Globus pallidus (tissue), 1 donor: Measurements from ENCODE around the gene KLHL17.
"Not testable (repeated sequence)": the region's sequence is repeated elsewhere in the genome, so short reads cannot be mapped to it uniquely, and the experiment has no call there.

Experiments
- DNase-seq: peaks from one replicate; pipeline ENCODE4 v3.0.0-alpha.2; 2015; ENCODE audit warnings: low spot score

The KLHL17 gene

DNA sequence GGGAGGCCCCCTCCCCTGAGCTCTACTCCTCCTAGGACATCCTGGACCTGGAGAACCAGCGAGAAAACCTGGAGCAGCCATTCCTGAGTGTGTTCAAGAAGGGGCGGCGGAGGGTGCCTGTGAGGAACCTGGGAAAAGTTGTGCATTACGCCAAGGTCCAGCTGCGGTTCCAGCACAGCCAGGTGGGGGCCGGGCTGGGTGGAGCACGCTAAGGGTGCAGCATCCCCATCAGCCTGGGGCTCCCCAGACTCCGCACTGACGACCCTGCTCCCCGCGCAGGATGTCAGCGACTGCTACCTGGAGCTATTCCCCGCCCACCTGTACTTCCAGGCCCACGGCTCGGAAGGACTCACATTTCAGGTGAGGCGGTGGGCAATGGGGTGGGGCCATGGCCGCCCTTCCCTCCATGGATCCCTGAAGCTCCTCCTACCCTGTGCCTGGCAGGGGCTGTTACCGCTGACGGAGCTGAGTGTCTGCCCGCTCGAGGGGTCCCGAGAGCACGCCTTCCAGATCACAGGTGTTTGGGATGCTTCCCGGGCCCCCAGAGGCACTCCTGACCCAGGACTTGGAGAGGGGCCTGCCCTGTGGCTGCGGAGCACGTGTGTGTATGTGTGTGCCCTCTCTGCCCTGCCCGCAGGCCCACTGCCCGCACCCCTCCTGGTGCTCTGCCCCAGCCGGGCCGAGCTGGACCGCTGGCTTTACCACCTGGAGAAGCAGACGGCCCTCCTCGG is 10.0 kb downstream of the KLHL17 start:
- DNase-seq = no peak

GRCh38 chr1:970973-971730 is 10.8 kb downstream of the KLHL17 start:
- DNase-seq = no peak

- DNase-seq = no peak
These were observed 11.5 kb downstream of the KLHL17 start for GRCh38 chr1:971751-972506.

- DNase-seq = no peak
These were observed 12.5 kb downstream of the KLHL17 start for GRCh38 chr1:972726-973458.

GRCh38 chr1:973459-974292 is 13.3 kb downstream of the KLHL17 start:
- DNase-seq = no peak

DNA sequence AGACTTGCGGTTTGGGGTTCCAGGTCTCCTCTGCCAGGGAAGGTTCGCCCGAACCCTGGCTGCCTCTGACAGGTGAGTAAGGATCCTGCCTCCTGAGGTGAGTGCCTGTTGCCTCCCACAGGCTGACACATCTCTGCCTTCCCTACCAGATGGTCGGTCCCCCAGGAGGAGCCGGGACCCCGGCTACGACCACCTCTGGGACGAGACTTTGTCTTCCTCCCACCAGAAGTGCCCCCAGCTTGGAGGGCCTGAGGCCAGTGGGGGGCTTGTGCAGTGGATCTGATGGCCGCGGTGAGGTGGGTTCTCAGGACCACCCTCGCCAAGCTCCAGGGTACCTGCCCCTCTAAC is 13.9 kb downstream of the KLHL17 start:
- DNase-seq = no peak

DNA sequence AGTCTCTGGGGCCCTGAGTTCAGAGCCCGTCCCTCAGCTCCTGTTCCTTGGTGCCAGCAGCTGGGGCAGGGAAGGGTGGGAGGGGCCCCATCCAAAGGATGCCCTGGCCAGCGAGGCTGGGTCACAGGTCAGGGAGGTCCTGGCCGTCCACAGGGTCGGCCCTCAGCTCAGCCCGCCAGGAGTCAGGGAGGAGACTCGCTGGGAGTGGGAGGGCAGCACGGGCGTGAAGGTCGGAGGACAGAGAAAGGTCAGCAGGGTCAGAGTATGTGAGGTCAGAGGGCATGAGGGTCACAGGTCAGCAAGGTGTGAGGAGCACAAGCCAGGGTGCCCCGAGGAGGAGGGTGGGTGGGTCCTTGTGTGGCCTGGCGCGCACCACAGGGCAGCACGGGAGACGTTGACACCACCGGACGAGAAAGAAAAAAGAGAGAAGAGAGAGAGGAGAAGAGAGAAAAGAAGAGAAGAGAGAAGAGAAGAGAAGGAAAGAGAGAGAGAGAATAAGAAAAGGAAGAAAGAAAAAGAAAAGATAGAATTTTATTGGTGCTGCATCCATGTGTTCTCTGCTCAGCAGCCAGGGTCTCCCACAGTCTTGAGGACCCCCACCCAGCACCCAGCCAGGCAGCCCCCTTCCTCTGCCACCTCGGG is 14.4 kb downstream of the KLHL17 start:
- no peak for DNase-seq

GRCh38 chr1:975365-975764 is 15.0 kb downstream of the KLHL17 start:
- DNase-seq = no peak

- no peak for DNase-seq
These were observed 15.7 kb downstream of the KLHL17 start for GRCh38 chr1:975896-976683.

DNA sequence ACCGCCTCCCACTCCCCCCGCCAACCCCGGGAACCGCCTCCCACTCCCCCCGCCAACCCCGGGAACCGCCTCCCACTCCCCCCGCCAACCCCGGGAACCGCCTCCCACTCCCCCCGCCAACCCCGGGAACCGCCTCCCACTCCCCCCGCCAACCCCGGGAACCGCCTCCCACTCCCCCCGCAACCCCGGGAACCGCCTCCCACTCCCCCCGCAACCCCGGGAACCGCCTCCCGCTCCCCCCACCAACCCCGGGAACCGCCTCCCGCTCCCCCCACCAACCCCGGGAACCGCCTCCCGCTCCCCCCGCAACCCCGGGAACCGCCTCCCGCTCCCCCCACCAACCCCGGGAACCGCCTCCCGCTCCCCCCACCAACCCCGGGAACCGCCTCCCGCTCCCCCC is 16.4 kb downstream of the KLHL17 start:
- not testable (repeated sequence) for DNase-seq

DNA sequence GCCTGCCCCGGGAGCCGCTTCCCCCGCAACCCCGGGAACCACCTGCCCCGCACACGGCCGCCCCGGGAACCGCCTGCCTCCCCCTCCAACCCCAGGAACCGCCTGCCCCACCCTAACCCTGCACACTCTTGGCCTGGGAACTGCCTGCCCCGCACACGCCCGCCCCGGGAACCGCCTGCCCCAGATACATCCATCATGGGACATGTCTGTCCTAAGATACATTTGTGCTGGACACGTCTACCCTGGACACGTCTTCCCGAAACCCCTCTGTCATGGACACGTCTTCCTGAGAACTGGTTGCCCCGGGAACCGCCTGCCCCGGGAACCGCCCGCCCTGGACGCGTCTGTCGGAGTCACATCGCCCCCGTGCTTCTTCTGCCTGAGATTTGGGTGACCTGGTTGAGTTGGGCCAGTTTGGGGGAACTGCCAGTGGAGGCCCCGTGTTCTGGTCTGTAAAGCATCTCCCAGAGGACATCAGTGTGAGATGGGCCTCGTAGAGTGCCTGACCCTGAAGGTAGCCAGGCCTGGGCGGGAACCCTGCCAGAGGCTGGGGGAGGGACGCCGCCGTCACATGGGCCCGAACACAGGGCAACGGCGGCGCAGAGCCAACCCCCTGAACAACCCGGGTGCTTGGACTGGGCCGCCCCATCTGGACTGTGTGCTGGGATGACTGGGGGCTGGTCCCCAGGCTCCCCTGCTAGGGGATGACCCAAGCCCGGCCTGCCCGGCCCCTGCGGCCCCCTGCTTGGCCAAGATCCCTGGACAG is 17.9 kb downstream of the KLHL17 start:
- DNase-seq = no peak

DNA sequence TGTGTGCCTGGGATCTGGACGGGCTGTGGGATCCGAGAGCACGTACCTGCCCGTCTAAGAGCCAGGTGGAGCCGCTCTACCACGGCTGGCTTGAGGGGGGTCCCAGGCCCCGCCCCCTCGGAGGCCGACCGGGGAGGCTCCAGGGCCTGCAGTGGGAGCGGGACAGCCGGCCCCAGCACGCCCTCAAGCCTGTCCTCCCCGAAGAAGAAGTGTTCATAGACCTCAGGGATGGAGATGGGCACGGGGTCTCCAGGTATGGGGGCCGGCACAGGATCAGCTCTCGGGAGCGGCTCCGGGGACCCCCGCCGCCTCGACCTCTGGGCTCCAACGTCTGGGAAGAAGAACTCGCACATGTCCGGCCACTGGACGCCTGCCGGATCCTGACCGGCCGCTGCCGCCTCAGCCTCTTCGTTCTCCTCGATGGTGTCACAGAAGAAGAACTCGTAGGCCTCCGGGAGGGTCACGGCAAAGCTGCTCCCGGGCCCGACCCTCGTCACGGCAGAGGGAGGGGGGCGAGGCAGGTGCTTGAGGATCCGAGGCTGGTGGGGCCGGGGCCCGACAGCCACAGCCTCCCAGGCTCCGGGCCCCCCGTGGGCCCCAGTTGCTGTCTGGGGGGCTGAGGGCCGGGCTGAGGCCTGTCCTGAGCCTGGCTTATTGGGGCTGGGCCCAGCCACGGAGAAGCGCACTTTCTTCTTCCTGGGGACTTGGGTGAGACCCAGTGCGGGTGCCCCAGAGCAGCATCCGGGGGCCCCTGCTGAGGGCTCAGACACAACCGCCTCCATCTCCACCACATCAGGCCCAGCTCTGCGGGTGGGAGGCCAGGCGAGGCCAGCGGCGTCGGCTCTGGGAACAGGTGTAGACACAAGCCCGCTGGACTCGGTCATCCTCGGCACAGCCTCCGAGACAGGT is 18.7 kb downstream of the KLHL17 start:
- DNase-seq = no peak

GRCh38 chr1:979744-980072 is 19.3 kb downstream of the KLHL17 start:
- no peak for DNase-seq

DNA sequence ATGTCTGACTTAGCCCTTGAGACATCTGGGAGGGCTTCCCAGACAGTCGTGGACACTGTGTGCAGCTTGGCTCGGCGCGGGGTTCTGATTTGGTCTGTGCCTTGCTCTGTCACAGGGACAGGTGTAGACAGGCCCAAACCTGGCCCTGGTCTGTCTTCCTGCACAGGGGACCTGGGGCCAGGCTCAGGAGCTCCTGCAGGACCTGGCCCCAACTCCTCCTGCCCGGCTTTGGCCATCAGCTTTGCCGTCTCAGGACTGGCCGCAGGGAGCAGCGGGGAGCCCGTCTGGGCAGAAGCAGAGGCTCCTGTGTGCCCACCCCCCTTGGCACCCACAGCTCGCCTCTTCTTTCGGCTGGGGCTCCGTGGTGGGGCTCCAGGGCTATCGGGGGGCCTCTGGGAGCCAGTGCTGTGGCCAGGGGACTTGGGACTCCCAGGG is 19.8 kb downstream of the KLHL17 start:
- no peak for DNase-seq

GRCh38 chr1:980602-981395 is 20.4 kb downstream of the KLHL17 start:
- no peak for DNase-seq

- no peak for DNase-seq
These were observed 21.1 kb downstream of the KLHL17 start for GRCh38 chr1:981491-981954.

- DNase-seq = no peak
These were observed 21.7 kb downstream of the KLHL17 start, which contains the start of gene PERM1 for GRCh38 chr1:981955-982558. Gene PERM1 (minus strand): TSS chr1:982093. CDS start chr1:981029, 1,064 bp downstream.
